ENCODE measurements around the gene PTGR3. TPM values are rescaled to one million over a fixed set of nuclear protein-coding genes. Genes with fewer than 3 reads are reported as not detected.
A peak's percentile ranks its signal among the peaks of the same experiment; 100 is the strongest.

The PTGR3 gene
- total and polyA plus RNA-seq, 12 donors = 10.0 to 71.3 (median 57.1) TPM

DNA sequence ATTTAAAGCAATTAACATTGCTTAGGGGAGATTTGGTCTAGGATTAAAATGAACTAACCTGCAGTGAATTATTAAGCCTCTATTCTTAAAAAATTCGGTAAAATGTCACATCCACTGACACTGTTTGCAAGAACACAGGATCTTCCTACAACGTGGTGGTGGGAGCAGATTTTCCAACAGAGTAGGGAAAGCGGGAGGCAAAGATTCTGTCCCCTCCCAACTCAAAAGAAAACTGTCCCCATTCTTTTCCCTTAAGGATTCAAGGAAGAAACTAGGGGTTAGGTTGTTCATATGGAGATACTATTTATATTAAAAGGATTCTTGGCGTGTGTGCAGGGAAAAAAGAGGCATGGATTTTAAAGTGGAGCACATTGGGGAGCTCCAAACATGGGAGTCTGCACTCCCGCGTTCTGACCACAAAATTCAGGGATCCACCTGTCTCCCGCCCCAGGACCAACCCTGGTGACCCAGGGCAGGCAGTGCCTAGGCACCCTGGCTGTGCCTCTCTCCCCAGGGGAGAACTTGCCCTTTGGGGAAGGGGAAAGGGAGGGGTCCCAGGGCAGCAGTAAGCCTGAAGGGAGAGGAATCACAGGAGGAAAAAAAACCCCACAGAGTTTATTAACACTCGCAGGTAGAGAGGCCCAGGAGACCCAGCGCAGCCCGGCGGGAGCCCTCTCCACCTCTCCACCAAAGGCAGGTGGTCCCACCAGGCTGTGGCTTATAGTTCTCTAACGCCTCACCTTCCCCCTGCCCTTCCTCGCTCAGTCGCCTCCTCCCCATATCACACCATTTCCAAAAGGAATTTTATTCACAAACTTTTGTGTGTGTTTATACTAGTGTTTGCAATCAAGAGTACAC is 2.3 kb downstream of the PTGR3 start:
- peaks cover 12 to 67% (median 60%) of the 10 kb centered on the region in 9 donors for H3K4me1 ChIP-seq
- no peaks in the 10 kb centered on the region for H3K9me3 ChIP-seq
- peak overlapping the region; percentile 18 to 99 (median 94) for H3K4me3 ChIP-seq
- intact Hi-C loops (cut with DNase I) = loop anchor here in 4 of 10 donors (5.0 to 10.0 kb wide), 7 partner anchors 34 to 312 kb away; no protein-coding TSS in a partner anchor
- TF ChIP-seq, protein P1, sequence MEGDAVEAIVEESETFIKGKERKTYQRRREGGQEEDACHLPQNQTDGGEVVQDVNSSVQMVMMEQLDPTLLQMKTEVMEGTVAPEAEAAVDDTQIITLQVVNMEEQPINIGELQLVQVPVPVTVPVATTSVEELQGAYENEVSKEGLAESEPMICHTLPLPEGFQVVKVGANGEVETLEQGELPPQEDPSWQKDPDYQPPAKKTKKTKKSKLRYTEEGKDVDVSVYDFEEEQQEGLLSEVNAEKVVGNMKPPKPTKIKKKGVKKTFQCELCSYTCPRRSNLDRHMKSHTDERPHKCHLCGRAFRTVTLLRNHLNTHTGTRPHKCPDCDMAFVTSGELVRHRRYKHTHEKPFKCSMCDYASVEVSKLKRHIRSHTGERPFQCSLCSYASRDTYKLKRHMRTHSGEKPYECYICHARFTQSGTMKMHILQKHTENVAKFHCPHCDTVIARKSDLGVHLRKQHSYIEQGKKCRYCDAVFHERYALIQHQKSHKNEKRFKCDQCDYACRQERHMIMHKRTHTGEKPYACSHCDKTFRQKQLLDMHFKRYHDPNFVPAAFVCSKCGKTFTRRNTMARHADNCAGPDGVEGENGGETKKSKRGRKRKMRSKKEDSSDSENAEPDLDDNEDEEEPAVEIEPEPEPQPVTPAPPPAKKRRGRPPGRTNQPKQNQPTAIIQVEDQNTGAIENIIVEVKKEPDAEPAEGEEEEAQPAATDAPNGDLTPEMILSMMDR (IDR thresholded peaks at IDR 0.05) = no peak
- H3K27ac ChIP-seq = peak overlapping the region; percentile 20 to 100 (median 99)
- H3K36me3 ChIP-seq = peaks cover 0 to 6% (median 0%) of the 10 kb centered on the region in 9 donors
- ATAC-seq (no peak), DNase-seq (no peak)
- no peaks in the 10 kb centered on the region for H3K27me3 ChIP-seq
- 52 to 60% methylated on average over 14 of the region's 14 CpGs for WGBS, 2 donors

DNA sequence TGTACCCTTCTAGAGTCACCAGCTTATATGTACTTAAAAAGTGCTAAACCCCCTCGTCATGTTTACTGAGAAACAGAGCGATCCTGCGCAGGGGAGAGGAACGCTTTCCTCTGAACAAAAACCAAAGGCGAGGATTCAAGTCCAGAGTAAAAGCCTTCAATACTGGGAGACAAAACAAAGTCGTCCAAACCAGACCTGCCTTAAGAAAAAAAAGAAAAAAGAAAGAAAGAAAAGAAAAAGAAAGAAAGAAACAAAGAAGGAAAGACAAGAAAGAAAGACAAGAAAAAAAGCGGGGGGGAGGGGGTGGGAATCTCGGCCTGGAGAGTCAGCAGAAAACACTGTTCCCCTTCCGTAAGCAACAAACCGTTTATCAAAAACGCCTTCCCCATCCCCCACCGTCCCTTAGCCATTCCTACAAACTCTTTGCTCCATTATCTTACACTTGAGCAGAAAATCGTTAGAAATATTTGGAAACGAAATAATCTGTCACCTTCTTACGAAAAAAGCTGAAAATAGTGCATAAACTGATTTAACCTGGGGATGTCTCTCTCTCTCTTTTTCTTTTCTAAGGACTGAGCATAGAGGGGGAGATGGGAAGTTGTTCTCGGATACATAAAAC is 3.3 kb downstream of the PTGR3 start:
- H3K36me3 ChIP-seq = peaks cover 0 to 16% (median 4%) of the 10 kb centered on the region in 9 donors
- ATAC-seq = no peak
- peaks cover 12 to 70% (median 61%) of the 10 kb centered on the region in 9 donors for H3K4me1 ChIP-seq
- intact Hi-C loops (cut with DNase I) = loop anchor here in 4 of 10 donors (5.0 to 10.0 kb wide), 7 partner anchors 33 to 311 kb away; no protein-coding TSS in a partner anchor
- peak overlapping the region in 5 of 10 donors; percentile 56 to 100 (median 69) for H3K27ac ChIP-seq
- H3K4me3 ChIP-seq = peak overlapping the region in 9 of 10 donors; percentile 42 to 98 (median 56)
- no peak for DNase-seq
- H3K27me3 ChIP-seq = no peaks in the 10 kb centered on the region
- H3K9me3 ChIP-seq = no peaks in the 10 kb centered on the region
- TF ChIP-seq, protein P1 (IDR thresholded peaks at IDR 0.05) = no peak
- 52 to 53% methylated on average over 16 of the region's 16 CpGs for WGBS, 2 donors

DNA sequence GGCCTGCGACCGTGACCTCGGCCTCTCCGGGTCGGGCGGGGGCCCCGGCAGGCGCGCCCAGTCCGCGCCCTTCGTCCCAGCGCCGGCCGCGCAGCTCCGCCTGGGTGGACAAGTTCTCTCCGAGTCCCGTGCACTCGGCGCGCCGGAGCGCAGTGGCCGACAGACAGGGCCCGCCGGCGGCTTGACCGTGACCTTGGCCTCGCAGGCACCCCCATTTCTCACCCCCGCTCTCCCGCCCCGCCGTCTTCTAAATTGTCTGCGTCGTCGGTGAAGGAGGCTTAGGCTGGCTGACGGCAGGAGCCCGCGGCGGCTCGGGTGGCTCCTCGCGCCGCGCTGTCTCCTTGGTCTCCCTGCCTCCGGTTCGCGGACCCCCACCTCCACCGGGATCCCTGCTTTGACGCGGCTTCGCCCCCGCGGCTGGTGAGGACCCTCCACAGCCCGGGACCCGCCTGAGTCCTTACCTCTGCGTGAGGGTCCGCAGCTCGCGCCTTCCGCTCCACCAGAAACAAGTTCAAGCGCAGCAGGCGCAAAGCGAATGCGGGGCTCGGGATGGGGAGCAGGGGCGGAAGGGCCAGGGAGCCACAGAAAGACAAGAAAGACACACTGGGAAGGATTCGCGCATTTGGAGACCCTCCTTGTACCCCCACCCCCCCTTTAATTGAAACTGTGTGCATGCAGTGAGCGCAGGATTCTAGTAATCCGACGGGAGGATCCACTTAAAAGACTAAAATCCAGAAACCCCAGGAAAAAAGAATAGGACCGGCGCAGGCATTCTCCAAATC is 4.0 kb downstream of the PTGR3 start:
- WGBS, 2 donors = 18 to 20% methylated on average over 57 to 75 of the region's 75 CpGs
- ATAC-seq (peak in 7 of 8 donors; percentile 1 to 39 (median 11)), DNase-seq (peak in 1 of 2 donors; percentile 53)
- Histone ChIP-seq H3K4me3 (peak overlapping the region in 9 of 10 donors; percentile 42 to 98 (median 56)), H3K9me3 (no peaks in the 10 kb centered on the region), H3K27me3 (no peaks in the 10 kb centered on the region), H3K36me3 (peaks cover 0 to 23% (median 4%) of the 10 kb centered on the region in 9 donors), H3K4me1 (peaks cover 12 to 66% (median 55%) of the 10 kb centered on the region in 9 donors), H3K27ac (peak overlapping the region; percentile 44 to 100 (median 70))
- intact Hi-C loops (cut with DNase I) = loop anchor here in 4 of 10 donors (5.0 to 10.0 kb wide), 7 partner anchors 33 to 310 kb away; no protein-coding TSS in a partner anchor
- TF ChIP-seq, protein P1 (IDR thresholded peaks at IDR 0.05) = no peak
